HepG2 (cell line): Measurements from ENCODE around the gene LGALS4. TPM values are rescaled to one million over a fixed set of nuclear protein-coding genes. Genes with fewer than 3 reads are reported as not detected.
A peak's percentile ranks its signal among the peaks of the same experiment; 100 is the strongest.
"Not testable (repeated sequence)": the region's sequence is repeated elsewhere in the genome, so short reads cannot be mapped to it uniquely, and the experiment has no call there.

Experiments
- ATAC-seq: fragments of 200-7000 bp; cut with Tn5 transposase; 3 replicates; pipeline ENCODE4 v1.9.1; 2020; ENCODE audit warnings: mild to moderate bottlenecking, moderate library complexity
- BruUV-seq: library from RNA; stranded (reverse); fragments of 400-500 nt; replicated peaks from 2 replicates; lab custom pipeline; 2021; lab: Mats Ljungman, UMichigan
- CTCF ChIA-PET: fragments of 300-600 bp; formaldehyde crosslinking; extraction: SDS; loops from one replicate; lab custom pipeline; 2021; ENCODE audit warnings: low total read pairs, inconsistent platforms, low intra/inter-chr PET ratio; lab: Yijun Ruan, JAX
- POLR2A ChIA-PET: fragments of 350-600 bp; sonication (Branson Sonifier 250); formaldehyde crosslinking; loops from one replicate; lab custom pipeline; 2020; ENCODE audit warnings: antibody characterized with exemption, inconsistent platforms; lab: Yijun Ruan, JAX
- DNase-seq: peaks from one replicate; pipeline ENCODE4 v3.0.0-alpha.2; 2015; ENCODE audit warnings: low spot score
- FAIRE-seq: peaks from 3 replicates; lab custom pipeline; 2011; peaks lifted over from hg19 to GRCh38; lab: Jason Lieb, UNC
- H2AFZ ChIP-seq: one replicate; pipeline ENCODE4 v1.6.1; 2011; ENCODE audit warnings: low read length, inconsistent platforms
- H3K27ac ChIP-seq: fragments of 300-600 bp; 3 replicates; pipeline ENCODE4 v1.8.0; 2011; ENCODE audit warnings: mixed run types, mild to moderate bottlenecking, mixed read lengths, low read length, inconsistent platforms; ENCODE audit not compliant: insufficient read depth; ENCODE audit errors: extremely low read length
- H3K27me3 ChIP-seq, 2 experiments: fragments of 200-600 bp in 1 of 2; 2 replicates in 1 of 2; 3 replicates in 1 of 2; pipeline versions ENCODE4 v1.6.0 to v1.8.0; 2011; ENCODE audit warnings: low read length in 2 of 2, mild to moderate bottlenecking in 2 of 2, moderate library complexity in 2 of 2, inconsistent platforms in 1 of 2; ENCODE audit not compliant: insufficient read depth in 2 of 2, control insufficient read depth in 1 of 2
- H3K36me3 ChIP-seq, 2 experiments: fragments of 200-600 bp in 1 of 2; replicated peaks in 1 of 2; 2 replicates in 1 of 2; 3 replicates in 1 of 2; pipeline versions ENCODE4 v1.5.1 to v1.8.0; 2011; ENCODE audit warnings: low read length in 2 of 2, inconsistent platforms in 1 of 2; ENCODE audit not compliant: insufficient read depth in 2 of 2, control insufficient read depth in 1 of 2
- H3K4me1 ChIP-seq: 2 replicates; pipeline ENCODE4 v1.5.1; 2012; ENCODE audit warnings: low read length, inconsistent platforms; ENCODE audit not compliant: insufficient read depth
- H3K4me2 ChIP-seq: 2 replicates; pipeline ENCODE4 v1.6.0; 2011; ENCODE audit warnings: low read depth, low read length, inconsistent platforms
- H3K4me3 ChIP-seq, 3 experiments: fragments of 200-600 bp in 1 of 3; sonication (generic), shearing (Covaris generic) in 1 of 3; replicated peaks in 1 of 3; 2 replicates each; pipeline ENCODE4 v1.5.1; 2011 to 2016; ENCODE audit warnings: low read length in 3 of 3, inconsistent platforms in 2 of 3, low read depth in 2 of 3, mild to moderate bottlenecking in 2 of 3, control low read depth in 1 of 3, mixed read lengths in 1 of 3; ENCODE audit not compliant: insufficient read depth in 1 of 3
- H3K79me2 ChIP-seq: one replicate; pipeline ENCODE4 v1.6.1; 2011; ENCODE audit warnings: low read length, inconsistent platforms; ENCODE audit not compliant: insufficient read depth
- H3K9ac ChIP-seq: 2 replicates; pipeline ENCODE4 v1.6.0; 2011; ENCODE audit warnings: mild to moderate bottlenecking, low read depth, low read length, inconsistent platforms; ENCODE audit not compliant: insufficient read depth
- H3K9me3 ChIP-seq: 2 replicates; pipeline ENCODE4 v1.5.1; 2012; ENCODE audit warnings: mild to moderate bottlenecking, low read length
- H4K20me1 ChIP-seq: 2 replicates; pipeline ENCODE4 v1.6.0; 2011; ENCODE audit warnings: inconsistent platforms, mild to moderate bottlenecking, low read length, moderate library complexity; ENCODE audit not compliant: insufficient read depth
- AGO1 ChIP-seq: fragments of 200-400 bp; formaldehyde crosslinking; IDR thresholded peaks from 2 replicates; pipeline ENCODE4 v1.6.1; 2017; ENCODE audit warnings: mild to moderate bottlenecking, low read depth, low read length, moderate library complexity; ENCODE audit not compliant: poor library complexity, severe bottlenecking
- ASH2L ChIP-seq: fragments of 300-600, 200-600 bp; sonication (generic); IDR thresholded peaks from 2 replicates; pipeline ENCODE4 v1.7.0; 2017; ENCODE audit warnings: low read depth, mild to moderate bottlenecking, moderate library complexity, mixed read lengths, low read length; ENCODE audit not compliant: insufficient read length
- DNMT1 ChIP-seq: sonication (generic); formaldehyde crosslinking; IDR thresholded peaks from 2 replicates; pipeline ENCODE4 v1.5.1; 2020; ENCODE audit warnings: mild to moderate bottlenecking, missing genetic modification reagents
- HMG20A ChIP-seq: IDR thresholded peaks from 2 replicates; pipeline ENCODE4 v1.6.1; 2016; ENCODE audit warnings: borderline replicate concordance
- RFX3 ChIP-seq: IDR thresholded peaks from 2 replicates; pipeline ENCODE4 v1.6.1; 2016; ENCODE audit warnings: missing biosample characterization, missing genetic modification reagents
- SMYD3 ChIP-seq: sonication (generic); formaldehyde crosslinking; IDR thresholded peaks from 2 replicates; pipeline ENCODE4 v1.8.1; 2023; ENCODE audit warnings: mild to moderate bottlenecking, missing genetic modification reagents
- SNRNP70 ChIP-seq: fragments of 200-400 bp; formaldehyde crosslinking; IDR thresholded peaks from 2 replicates; pipeline ENCODE4 v1.6.1; 2017; ENCODE audit warnings: mild to moderate bottlenecking, low read depth, low read length, moderate library complexity
- SPEN ChIP-seq: sonication (generic); formaldehyde crosslinking; IDR thresholded peaks from 2 replicates; pipeline ENCODE4 v1.5.1; 2020; ENCODE audit warnings: low read depth, mild to moderate bottlenecking, missing genetic modification reagents
- ZFP36 ChIP-seq: fragments of 150-350 bp; IDR thresholded peaks from 2 replicates; pipeline ENCODE4 v1.6.1; 2018; ENCODE audit warnings: borderline replicate concordance, low read length, low read depth; ENCODE audit not compliant: partially characterized antibody
- ZIK1 ChIP-seq: sonication (generic); formaldehyde crosslinking; IDR thresholded peaks from 2 replicates; pipeline ENCODE4 v1.5.0; 2020; ENCODE audit warnings: mild to moderate bottlenecking, low read depth, missing genetic modification reagents, borderline replicate concordance
- ZNF205 ChIP-seq: IDR thresholded peaks from 2 replicates; pipeline ENCODE4 v1.6.1; 2018; ENCODE audit warnings: missing biosample characterization, missing genetic modification reagents
- ZNF207 ChIP-seq: fragments of 450-650 bp; IDR thresholded peaks from 2 replicates; pipeline ENCODE4 v1.6.1; 2016; ENCODE audit warnings: antibody characterized with exemption, borderline replicate concordance
- ZNF317 ChIP-seq: sonication (generic); formaldehyde crosslinking; IDR thresholded peaks from 2 replicates; pipeline ENCODE4 v1.5.0; 2020; ENCODE audit warnings: mild to moderate bottlenecking, missing genetic modification reagents
- ZNF501 ChIP-seq: sonication (generic); formaldehyde crosslinking; IDR thresholded peaks from 2 replicates; pipeline ENCODE4 v1.5.1; 2020; ENCODE audit warnings: mild to moderate bottlenecking, moderate library complexity, missing genetic modification reagents
- ZSCAN25 ChIP-seq: sonication (generic); formaldehyde crosslinking; IDR thresholded peaks from 2 replicates; pipeline ENCODE4 v1.8.0; 2022; ENCODE audit warnings: mild to moderate bottlenecking, missing genetic modification reagents
- WGBS: methylation state at CpG from one replicate; pipeline ENCODE4 v1.1.6; 2017; ENCODE audit warnings: low lambda C conversion rate; 5-methylcytosine and 5-hydroxymethylcytosine counted together
- in situ Hi-C: cut with HindIII; loops from 2 replicates; pipeline ENCODE4 v1.10.0; 2017; ENCODE audit warnings: low pct_unique_long_range_greater_than_20kb; ENCODE audit not compliant: extremely low pct_ligation_motif_present
- intact Hi-C: fragments of 100-400 bp; cut with micrococcal nuclease; formaldehyde crosslinking; loops from one replicate; pipeline ENCODE4 v1.10.0; 2022; ENCODE audit not compliant: unreplicated experiment
- polyA plus RNA-seq, 8 experiments: library from polyadenylated mRNA; depleted of rRNA in 3 of 8; stranded (reverse) in 7 of 8; unstranded in 1 of 8; fragments of >200 nt; fragmentation: Illumina TruSeq in 4 of 8; extraction: Trizol in 4 of 8; gene quantifications; 2 replicates each; pipeline versions ENCODE4 v1.2.1 to v1.2.3, GENCODE V29; 2011 to 2016; ENCODE audit warnings: low read depth in 4 of 8, missing spikeins in 1 of 8, mixed read lengths in 1 of 8; ENCODE audit not compliant: insufficient read depth in 1 of 8
- total RNA-seq, 5 experiments: library from RNA; depleted of rRNA; stranded (reverse); fragments of >200 nt; fragmentation: Illumina TruSeq; extraction: Trizol; gene quantifications; 2 replicates each; pipeline ENCODE4 v1.2.3, GENCODE V29; 2016; ENCODE audit warnings: low read depth in 1 of 5
- TF ChIP-seq, protein P1 (sequence below): sonication (generic); formaldehyde crosslinking; IDR thresholded peaks from 2 replicates; pipeline ENCODE4 v1.5.0; 2020; ENCODE audit warnings: missing genetic modification reagents, mild to moderate bottlenecking, borderline replicate concordance
- TF ChIP-seq, protein P2 (sequence below): sonication (generic); formaldehyde crosslinking; IDR thresholded peaks from 2 replicates; pipeline ENCODE4 v1.5.0; 2020; ENCODE audit warnings: missing genetic modification reagents

LGALS4 gene
- total and polyA plus RNA-seq, 2 of the 13 experiments (the other 11 are each of a cell fraction or from before 2014, with no cell fraction given) = 0.24 to 0.71 TPM

DNA sequence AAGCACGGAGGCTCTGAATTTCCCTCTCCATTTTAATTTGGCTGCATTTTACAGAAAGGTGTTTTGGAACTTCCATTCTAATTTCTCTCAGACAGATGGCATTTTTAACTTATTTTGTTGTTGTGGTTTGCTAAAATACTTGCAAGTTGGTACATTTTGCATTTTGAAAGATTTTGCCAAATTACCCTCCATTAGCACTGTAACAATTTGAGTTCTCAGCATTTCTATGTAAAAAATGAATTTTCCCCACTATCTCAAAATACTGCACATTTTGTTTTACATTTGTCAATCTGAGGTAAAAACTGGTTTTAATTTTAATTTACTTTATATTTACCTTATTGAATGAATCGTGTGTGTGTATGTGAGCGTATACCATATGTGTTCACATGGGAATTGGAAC, 44.1 kb upstream of the LGALS4 start:
- FAIRE-seq (no peak), ATAC-seq (no peak), DNase-seq (no peak)
- CTCF ChIA-PET = no interaction called here
- intact Hi-C loops = no loop called here
- 90% methylated on average over 3 of the region's 3 CpGs for WGBS
- TF ChIP-seq ZSCAN25 (no peak), SMYD3 (CRISPR knock-in tag) (no peak), SNRNP70 (no peak), ZNF501 (no peak), DNMT1 (no peak), ASH2L (no peak), ZNF207 (no peak), HMG20A (CRISPR knock-in tag) (no peak), RFX3 (CRISPR knock-in tag) (no peak), ZNF205 (CRISPR knock-in tag) (no peak), ZFP36 (no peak), ZIK1 (CRISPR knock-in tag) (no peak), SPEN (CRISPR knock-in tag) (no peak), AGO1 (no peak), ZNF317 (no peak)
- TF ChIP-seq, protein P1, sequence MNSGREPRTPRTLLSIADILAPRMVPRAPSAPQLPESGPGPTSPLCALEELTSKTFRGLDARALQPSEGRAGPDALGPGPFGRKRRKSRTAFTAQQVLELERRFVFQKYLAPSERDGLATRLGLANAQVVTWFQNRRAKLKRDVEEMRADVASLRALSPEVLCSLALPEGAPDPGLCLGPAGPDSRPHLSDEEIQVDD (CRISPR knock-in tag) = no peak
- TF ChIP-seq, protein P2, sequence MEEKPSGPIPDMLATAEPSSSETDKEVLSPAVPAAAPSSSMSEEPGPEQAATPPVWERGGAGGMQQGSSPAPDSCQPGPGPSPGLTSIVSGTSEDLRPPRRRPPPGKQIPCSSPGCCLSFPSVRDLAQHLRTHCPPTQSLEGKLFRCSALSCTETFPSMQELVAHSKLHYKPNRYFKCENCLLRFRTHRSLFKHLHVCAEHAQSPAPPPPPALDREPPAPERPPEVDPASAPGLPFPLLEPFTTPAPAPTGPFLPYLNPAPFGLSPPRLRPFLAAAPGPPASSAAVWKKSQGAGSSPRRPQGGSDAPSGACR (CRISPR knock-in tag) = no peak
- TF ChIP-seq, all 625 proteins: peak for 0
- Histone ChIP-seq H3K9ac (peak overlapping the region; percentile 56), H3K9me3 (no peaks in the 10 kb centered on the region), H3K4me3 (peak overlapping the region in 1 of 3 experiments; percentile 56; a peak in 1 of 6 replicates), H4K20me1 (no peaks in the 10 kb centered on the region), H2AFZ (no peak overlapping the region), H3K79me2 (peaks cover 6% of the 10 kb centered on the region), H3K27ac (peak overlapping the region; percentile 75), H3K4me1 (peaks cover 51% of the 10 kb centered on the region), H3K27me3 (no peaks in the 10 kb centered on the region; a peak in 1 of 5 replicates), H3K4me2 (peak overlapping the region; percentile 67), H3K36me3 (no peaks in the 10 kb centered on the region)
- BruUV-seq = no TSS peak
- POLR2A ChIA-PET = interaction anchor here (1.1 to 1.5 kb wide), 2 partner anchors 31 to 74 kb away, joined by 3 to 7 read pairs; partner anchors contain the start of genes MRPS12 and SARS2
- in situ Hi-C loops = no loop called here

DNA sequence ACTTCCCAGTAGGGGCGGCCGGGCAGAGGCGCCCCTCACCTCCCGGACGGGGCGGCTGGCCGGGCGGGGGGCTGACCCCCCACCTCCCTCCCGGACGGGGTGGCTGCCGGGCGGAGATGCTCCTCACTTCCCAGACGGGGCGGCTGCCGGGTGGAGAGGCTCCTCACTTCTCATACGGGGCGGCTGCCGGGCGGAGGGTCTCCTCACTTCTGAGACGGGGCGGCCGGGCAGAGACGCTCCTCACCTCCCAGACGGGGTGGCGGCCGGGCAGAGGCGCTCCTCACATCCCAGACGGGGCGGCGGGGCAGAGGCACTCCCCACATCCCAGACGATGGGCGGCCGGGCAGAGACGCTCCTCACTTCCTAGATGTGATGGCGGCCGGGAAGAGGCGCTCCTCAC, 43.0 kb upstream of the LGALS4 start:
- FAIRE-seq, POLR2A ChIA-PET, in situ Hi-C loops, H2AFZ ChIP-seq, H3K27me3 ChIP-seq, CTCF ChIA-PET, H3K4me3 ChIP-seq, DNase-seq, H3K9me3 ChIP-seq, intact Hi-C loops, H3K27ac ChIP-seq, ATAC-seq, BruUV-seq, H3K4me2 ChIP-seq, H3K9ac ChIP-seq, H3K79me2 ChIP-seq, H4K20me1 ChIP-seq, H3K36me3 ChIP-seq: not testable (repeated sequence)
- WGBS = 100% methylated on average over 2 of the region's 37 CpGs
- peaks cover 56% of the 10 kb centered on the region for H3K4me1 ChIP-seq
